ENCODE measurements around the gene EXOC6B.

DNA sequence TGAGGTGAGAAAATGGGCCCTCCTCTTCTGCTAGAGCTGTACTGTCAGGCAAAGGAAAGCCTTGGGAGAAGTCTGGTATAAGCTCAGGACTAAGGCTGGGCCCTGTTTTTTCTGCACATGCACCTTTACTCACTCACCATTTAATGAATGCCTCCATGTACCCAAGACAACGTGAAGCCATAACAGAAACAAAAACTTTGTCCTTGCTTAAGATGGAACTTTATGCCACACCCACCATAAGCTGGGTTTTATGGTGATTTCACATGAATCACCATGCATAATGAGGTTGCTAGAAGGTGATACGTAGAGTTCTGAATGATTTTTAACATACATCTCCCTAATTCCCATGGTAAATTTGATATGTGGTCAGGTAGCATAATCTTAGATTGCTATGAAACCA is 614.5 kb downstream of the EXOC6B start:
- no peak for TF ChIP-seq POLR2AphosphoS5 (IDR thresholded peaks at IDR 0.05)
- TF ChIP-seq, protein P1, sequence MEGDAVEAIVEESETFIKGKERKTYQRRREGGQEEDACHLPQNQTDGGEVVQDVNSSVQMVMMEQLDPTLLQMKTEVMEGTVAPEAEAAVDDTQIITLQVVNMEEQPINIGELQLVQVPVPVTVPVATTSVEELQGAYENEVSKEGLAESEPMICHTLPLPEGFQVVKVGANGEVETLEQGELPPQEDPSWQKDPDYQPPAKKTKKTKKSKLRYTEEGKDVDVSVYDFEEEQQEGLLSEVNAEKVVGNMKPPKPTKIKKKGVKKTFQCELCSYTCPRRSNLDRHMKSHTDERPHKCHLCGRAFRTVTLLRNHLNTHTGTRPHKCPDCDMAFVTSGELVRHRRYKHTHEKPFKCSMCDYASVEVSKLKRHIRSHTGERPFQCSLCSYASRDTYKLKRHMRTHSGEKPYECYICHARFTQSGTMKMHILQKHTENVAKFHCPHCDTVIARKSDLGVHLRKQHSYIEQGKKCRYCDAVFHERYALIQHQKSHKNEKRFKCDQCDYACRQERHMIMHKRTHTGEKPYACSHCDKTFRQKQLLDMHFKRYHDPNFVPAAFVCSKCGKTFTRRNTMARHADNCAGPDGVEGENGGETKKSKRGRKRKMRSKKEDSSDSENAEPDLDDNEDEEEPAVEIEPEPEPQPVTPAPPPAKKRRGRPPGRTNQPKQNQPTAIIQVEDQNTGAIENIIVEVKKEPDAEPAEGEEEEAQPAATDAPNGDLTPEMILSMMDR (IDR thresholded peaks at IDR 0.05): no peak
